CD4-positive, alpha-beta memory T cell (primary cell): ENCODE measurements around the gene NPAS2. TPM values are rescaled to one million over a fixed set of nuclear protein-coding genes. Genes with fewer than 3 reads are reported as not detected.

Experiments used
- CTCF ChIA-PET: fragments of 350-600 bp; sonication (Branson Sonifier 250); formaldehyde crosslinking; loops from one replicate; lab custom pipeline; 2021; ENCODE audit warnings: inconsistent platforms; ENCODE audit not compliant: partially characterized antibody; lab: Charles Lee
- POLR2A ChIA-PET: fragments of 350-600 bp; sonication (Branson Sonifier 250); formaldehyde crosslinking; loops from one replicate; lab custom pipeline; 2021; ENCODE audit not compliant: partially characterized antibody; lab: Charles Lee
- DNase-seq, 5 donors: peaks; one replicate each; pipeline versions ENCODE4 v3.0.0 to v3.0.0-alpha.2; 2020 to 2022; ENCODE audit warnings: mixed read lengths in 1 of 5
- H3K27ac ChIP-seq: one replicate; pipeline ENCODE4 v1.7.0; 2013; ENCODE audit warnings: low read depth, low read length
- H3K27me3 ChIP-seq: 2 replicates; pipeline ENCODE4 v1.7.0; 2013; ENCODE audit warnings: mild to moderate bottlenecking, low read length, moderate library complexity; ENCODE audit not compliant: insufficient read depth
- H3K36me3 ChIP-seq: 2 replicates; pipeline ENCODE4 v1.7.0; 2013; ENCODE audit warnings: mild to moderate bottlenecking, low read length, moderate library complexity; ENCODE audit not compliant: insufficient read depth
- H3K4me1 ChIP-seq: 2 replicates; pipeline ENCODE4 v1.7.0; 2013; ENCODE audit warnings: mild to moderate bottlenecking, low read length, moderate library complexity; ENCODE audit not compliant: insufficient read depth
- H3K4me3 ChIP-seq, 2 donors: one replicate each; pipeline ENCODE4 v1.7.0; 2013; ENCODE audit warnings: low read length in 2 of 2, mild to moderate bottlenecking in 1 of 2
- H3K9me3 ChIP-seq, 2 donors: one replicate each; pipeline ENCODE4 v1.7.0; 2013; ENCODE audit warnings: low read length in 2 of 2, control low read depth in 1 of 2; ENCODE audit not compliant: control insufficient read depth in 1 of 2
- H3K27ac Mint-ChIP-seq, 7 donors: one replicate each; pipeline ENCODE4 v1.8.0; 2020 to 2021; ENCODE audit warnings: mixed read lengths in 7 of 7, mild to moderate bottlenecking in 6 of 7, inconsistent platforms in 3 of 7, moderate library complexity in 3 of 7
- H3K27me3 Mint-ChIP-seq, 2 donors: one replicate each; pipeline ENCODE4 v1.8.0; 2020 to 2021; ENCODE audit warnings: mixed read lengths in 2 of 2
- H3K36me3 Mint-ChIP-seq, 2 donors: one replicate each; pipeline ENCODE4 v1.8.0; 2020 to 2021; ENCODE audit warnings: mixed read lengths in 2 of 2, inconsistent platforms in 1 of 2, mild to moderate bottlenecking in 1 of 2
- H3K4me1 Mint-ChIP-seq, 4 donors: one replicate each; pipeline ENCODE4 v1.8.0; 2020 to 2021; ENCODE audit warnings: mixed read lengths in 4 of 4, mild to moderate bottlenecking in 1 of 4
- H3K4me3 Mint-ChIP-seq, 8 donors: one replicate each; pipeline ENCODE4 v1.8.0; 2020 to 2021; ENCODE audit warnings: mixed read lengths in 8 of 8, mild to moderate bottlenecking in 7 of 8, moderate library complexity in 6 of 8, inconsistent platforms in 3 of 8
- H3K9me3 Mint-ChIP-seq, 8 donors: one replicate each; pipeline ENCODE4 v1.8.0; 2020 to 2021; ENCODE audit warnings: mixed read lengths in 8 of 8, mild to moderate bottlenecking in 5 of 8, inconsistent platforms in 3 of 8, moderate library complexity in 1 of 8
- intact Hi-C: fragments of 100-400 bp; cut with micrococcal nuclease; formaldehyde crosslinking; loops from one replicate; pipeline ENCODE4 v1.15.1; 2023
- polyA plus RNA-seq, 2 donors: library from polyadenylated mRNA; unstranded; fragments of 300-500 nt; fragmentation: Illumina TruSeq; gene quantifications; one replicate each; pipeline ENCODE4 v1.2.3, GENCODE V29; 2021
- total RNA-seq, 2 experiments: library from RNA; stranded (reverse); gene quantifications; one replicate each; pipeline ENCODE4 v1.2.3, GENCODE V29; 2021

Gene NPAS2
- total and polyA plus RNA-seq, 4 experiments from 2014 or later = 0.79 to 2.6 (median 2.1) TPM; not detected in 1

DNA sequence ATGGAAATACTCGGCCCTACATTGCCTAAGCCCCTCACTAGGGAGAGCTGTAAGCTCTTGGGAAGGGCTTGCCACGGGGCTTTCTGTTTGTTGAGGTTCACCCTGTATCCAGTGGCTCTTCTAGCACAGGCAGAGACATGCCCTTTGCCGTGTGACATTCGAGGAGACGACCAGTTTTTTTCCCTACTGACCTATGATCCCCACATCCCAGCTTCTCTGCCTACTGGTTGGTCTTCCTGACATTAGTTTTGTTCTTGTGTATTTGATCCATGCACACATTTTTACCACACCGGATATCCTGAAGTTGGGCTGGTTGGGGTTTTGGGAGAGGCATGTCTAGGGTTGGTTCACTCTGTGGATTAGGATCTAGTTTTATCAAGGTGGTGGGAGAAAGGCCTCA is 69.3 kb downstream of the NPAS2 start:
- no peaks in the 10 kb centered on the region for H3K36me3 Mint-ChIP-seq
- Histone ChIP-seq H3K27me3 (no peaks in the 10 kb centered on the region), H3K9me3 (no peaks in the 10 kb centered on the region), H3K4me3 (no peak overlapping the region), H3K36me3 (no peaks in the 10 kb centered on the region), H3K4me1 (no peaks in the 10 kb centered on the region), H3K27ac (no peak overlapping the region)
- peaks cover 0 to 2% of the 10 kb centered on the region in 2 donors for H3K27me3 Mint-ChIP-seq
- intact Hi-C loops = no loop called here
- H3K9me3 Mint-ChIP-seq = no peaks in the 10 kb centered on the region
- DNase-seq = no peak
- H3K4me3 Mint-ChIP-seq = no peak overlapping the region
- no peak overlapping the region for H3K27ac Mint-ChIP-seq
- no peaks in the 10 kb centered on the region for H3K4me1 Mint-ChIP-seq
- ChIA-PET POLR2A (no interaction called here), CTCF (interaction anchor here (1.4 kb wide), 1 partner anchor 11 kb away, joined by 4 read pairs; no protein-coding TSS in a partner anchor)

DNA sequence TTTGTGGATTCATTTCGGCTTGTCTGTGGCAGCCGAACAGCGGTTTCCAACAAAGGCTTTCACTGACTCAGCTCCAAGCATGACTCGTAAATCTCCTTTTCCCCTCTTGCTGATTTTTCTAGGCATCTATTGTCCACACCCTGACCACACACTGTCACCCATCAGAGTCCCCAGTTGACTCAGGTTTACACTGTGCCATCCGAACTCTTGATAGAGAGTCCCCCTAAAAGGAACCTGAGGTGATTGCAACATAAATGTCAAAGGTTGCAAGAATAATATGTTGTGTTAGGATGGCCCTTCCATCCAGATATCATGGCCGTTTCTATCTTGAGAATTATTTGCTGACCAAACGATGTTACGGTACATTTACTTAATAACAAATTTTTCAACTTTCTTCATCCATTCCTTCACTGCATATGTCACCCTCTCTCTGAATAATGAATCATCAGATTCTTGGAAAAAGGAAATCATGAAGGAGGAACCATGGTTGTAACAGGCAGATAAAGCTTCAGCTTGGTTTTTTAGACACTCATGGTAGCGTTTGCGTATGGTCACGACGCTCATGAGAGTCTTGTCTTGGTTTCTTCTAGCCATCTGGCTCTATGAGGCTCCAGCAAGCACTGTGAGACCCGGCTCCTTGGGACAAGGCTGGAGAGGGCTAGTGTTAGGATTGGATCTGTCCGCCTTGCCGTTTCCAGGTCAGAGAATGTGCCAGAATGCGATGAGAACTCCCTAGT is 72.1 kb downstream of the NPAS2 start:
- CTCF ChIA-PET = interaction anchor here (0.9 kb wide), 1 partner anchor 282 kb away, joined by 3 read pairs; no protein-coding TSS in a partner anchor
- Mint-ChIP-seq H3K36me3 (no peaks in the 10 kb centered on the region), H3K4me3 (no peak overlapping the region), H3K27me3 (no peaks in the 10 kb centered on the region), H3K27ac (no peak overlapping the region), H3K4me1 (no peaks in the 10 kb centered on the region), H3K9me3 (no peaks in the 10 kb centered on the region)
- intact Hi-C loops = no loop called here
- POLR2A ChIA-PET = no interaction called here
- no peaks in the 10 kb centered on the region for H3K9me3 ChIP-seq
- DNase-seq = no peak
- H3K4me3 ChIP-seq = no peak overlapping the region
- no peaks in the 10 kb centered on the region for H3K27me3 ChIP-seq
- no peaks in the 10 kb centered on the region for H3K4me1 ChIP-seq
- H3K27ac ChIP-seq = no peak overlapping the region
- no peaks in the 10 kb centered on the region for H3K36me3 ChIP-seq

DNA sequence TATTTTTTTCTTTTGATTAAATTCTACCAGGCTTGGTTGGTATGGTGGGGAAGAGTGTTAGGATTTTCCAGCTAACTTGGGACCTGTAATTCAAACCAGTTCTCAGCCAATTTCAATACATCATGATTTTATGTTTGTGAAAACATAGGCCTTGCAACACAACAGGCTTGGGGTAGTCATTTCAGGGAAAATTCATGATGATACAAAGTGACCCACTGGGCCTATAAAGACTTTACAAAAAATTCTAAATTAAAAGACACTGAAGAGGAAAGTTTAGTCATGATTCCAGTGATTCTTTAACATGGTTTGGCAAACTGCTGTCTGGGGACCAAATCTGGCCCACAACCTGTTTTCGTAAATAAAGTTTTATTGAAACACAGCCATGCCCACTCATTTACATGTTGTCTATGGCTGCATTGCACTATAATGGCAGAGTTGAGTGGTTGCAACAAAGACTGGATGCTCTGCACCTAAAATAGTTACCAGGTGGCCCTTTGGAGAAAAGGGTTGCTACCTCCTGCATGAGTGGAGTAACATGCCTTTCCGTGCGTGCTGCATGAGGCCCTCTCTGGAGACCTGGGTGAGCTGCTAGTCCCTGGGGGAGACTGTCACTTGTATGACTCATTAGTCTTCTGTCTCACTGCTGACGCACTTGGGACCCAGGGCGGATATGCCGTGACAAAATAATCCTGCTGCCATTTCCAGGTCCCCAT is 73.6 kb downstream of the NPAS2 start:
- no peak for DNase-seq
- intact Hi-C loops = no loop called here
- H3K9me3 Mint-ChIP-seq = peaks cover 0 to 2% (median 0%) of the 10 kb centered on the region in 8 donors
- H3K36me3 Mint-ChIP-seq = no peaks in the 10 kb centered on the region
- H3K4me3 ChIP-seq = no peak overlapping the region
- ChIA-PET POLR2A (no interaction called here), CTCF (no interaction called here)
- H3K9me3 ChIP-seq = no peaks in the 10 kb centered on the region
- H3K4me3 Mint-ChIP-seq = no peak overlapping the region
- no peaks in the 10 kb centered on the region for H3K4me1 ChIP-seq
- H3K27me3 Mint-ChIP-seq = peaks cover 0 to 2% of the 10 kb centered on the region in 2 donors
- H3K4me1 Mint-ChIP-seq = no peaks in the 10 kb centered on the region
- H3K36me3 ChIP-seq = no peaks in the 10 kb centered on the region
- H3K27me3 ChIP-seq = no peaks in the 10 kb centered on the region
- no peak overlapping the region for H3K27ac Mint-ChIP-seq
- H3K27ac ChIP-seq = no peak overlapping the region

DNA sequence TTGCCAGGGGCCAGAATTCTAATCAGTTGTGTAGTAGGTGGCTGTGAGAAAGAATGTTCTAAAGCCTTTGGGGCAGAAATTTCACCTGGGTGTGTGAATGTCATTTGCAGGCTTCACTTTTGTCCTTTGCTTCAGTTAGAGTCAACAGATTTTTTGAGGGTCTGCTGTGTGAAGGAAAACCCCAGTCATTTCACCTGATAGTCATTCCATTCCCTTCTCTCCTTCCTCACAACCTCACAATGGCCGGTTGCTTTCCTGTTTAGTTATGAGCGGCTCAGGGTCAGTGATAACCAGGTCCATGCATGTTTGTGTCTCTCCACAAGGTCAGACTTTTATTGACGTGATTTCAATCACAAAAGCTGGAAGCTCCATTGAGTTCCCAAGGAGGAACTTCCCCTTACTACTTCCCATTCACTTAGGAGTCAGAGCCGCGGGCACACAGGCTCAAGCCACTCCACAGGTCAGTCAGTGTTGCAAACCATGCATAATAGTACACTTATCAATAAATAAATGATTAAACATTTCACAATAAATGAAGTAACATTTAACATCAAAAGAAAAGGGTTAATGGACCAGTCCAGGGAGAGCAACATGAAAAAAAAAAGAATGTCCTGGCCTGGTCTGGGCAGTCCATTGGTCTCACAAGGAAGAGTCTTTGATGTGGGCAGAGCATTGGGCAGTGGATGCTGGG is 74.3 kb downstream of the NPAS2 start:
- DNase-seq = no peak
- ChIA-PET POLR2A (no interaction called here), CTCF (no interaction called here)
- Histone ChIP-seq H3K36me3 (no peaks in the 10 kb centered on the region), H3K27ac (no peak overlapping the region), H3K27me3 (no peaks in the 10 kb centered on the region), H3K4me1 (no peaks in the 10 kb centered on the region), H3K9me3 (no peaks in the 10 kb centered on the region), H3K4me3 (no peak overlapping the region)
- H3K4me3 Mint-ChIP-seq = no peak overlapping the region
- H3K36me3 Mint-ChIP-seq = no peaks in the 10 kb centered on the region
- peaks cover 1 to 2% of the 10 kb centered on the region in 2 donors for H3K27me3 Mint-ChIP-seq
- no peak overlapping the region for H3K27ac Mint-ChIP-seq
- H3K9me3 Mint-ChIP-seq = peaks cover 0 to 2% (median 0%) of the 10 kb centered on the region in 8 donors
- intact Hi-C loops = no loop called here
- H3K4me1 Mint-ChIP-seq = no peaks in the 10 kb centered on the region

DNA sequence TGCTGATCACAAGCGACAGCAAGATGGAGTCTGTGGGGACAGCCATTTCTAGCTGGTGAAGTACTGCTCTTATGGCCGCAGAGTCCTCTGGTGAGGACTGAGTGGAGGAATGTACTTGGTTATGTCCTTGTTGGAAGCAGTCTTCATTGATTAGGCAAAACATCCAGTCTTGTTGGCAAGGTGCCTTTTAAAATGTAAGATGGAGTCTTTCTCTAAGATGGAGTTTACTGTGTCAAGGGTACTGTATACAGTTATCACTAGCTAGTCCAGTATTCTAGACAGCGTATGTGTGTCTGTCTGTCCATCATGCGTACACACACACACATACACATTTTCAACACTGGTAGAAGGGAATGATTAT is 74.8 kb downstream of the NPAS2 start:
- Histone ChIP-seq H3K4me1 (no peaks in the 10 kb centered on the region), H3K27me3 (no peaks in the 10 kb centered on the region), H3K27ac (no peak overlapping the region), H3K36me3 (no peaks in the 10 kb centered on the region), H3K4me3 (no peak overlapping the region), H3K9me3 (no peaks in the 10 kb centered on the region)
- H3K9me3 Mint-ChIP-seq = peaks cover 0 to 4% (median under 1%) of the 10 kb centered on the region in 8 donors
- DNase-seq = no peak
- H3K4me3 Mint-ChIP-seq = no peak overlapping the region
- CTCF ChIA-PET = no interaction called here
- H3K27me3 Mint-ChIP-seq = peaks cover 1 to 2% of the 10 kb centered on the region in 2 donors
- H3K4me1 Mint-ChIP-seq = no peaks in the 10 kb centered on the region
- intact Hi-C loops = no loop called here
- H3K27ac Mint-ChIP-seq = no peak overlapping the region
- H3K36me3 Mint-ChIP-seq = no peaks in the 10 kb centered on the region
- POLR2A ChIA-PET = no interaction called here

DNA sequence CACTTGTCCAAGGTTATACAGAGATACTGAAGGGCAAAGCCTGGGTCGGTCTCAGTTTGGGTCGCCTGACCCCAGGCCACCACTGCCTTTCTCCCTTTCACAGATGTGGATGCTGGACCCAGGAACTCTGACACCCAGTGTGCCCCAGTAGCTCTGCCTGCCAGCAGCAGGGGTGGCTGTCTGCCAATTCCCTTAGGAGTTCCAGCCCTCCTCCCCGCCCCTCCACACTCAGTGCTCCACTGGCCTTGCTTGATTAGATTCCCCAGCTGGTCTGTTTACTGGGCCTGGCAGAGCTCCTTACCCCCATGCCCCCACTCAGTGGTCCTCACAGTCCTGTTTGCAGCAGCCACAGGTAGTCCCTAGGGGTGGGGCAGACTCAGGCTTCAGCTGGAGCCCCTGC is 75.5 kb downstream of the NPAS2 start:
- Histone ChIP-seq H3K36me3 (no peaks in the 10 kb centered on the region), H3K27ac (no peak overlapping the region), H3K4me3 (no peak overlapping the region), H3K27me3 (no peaks in the 10 kb centered on the region), H3K9me3 (no peaks in the 10 kb centered on the region), H3K4me1 (no peaks in the 10 kb centered on the region)
- intact Hi-C loops = no loop called here
- Mint-ChIP-seq H3K4me3 (no peak overlapping the region), H3K4me1 (no peaks in the 10 kb centered on the region), H3K27ac (no peak overlapping the region), H3K36me3 (no peaks in the 10 kb centered on the region), H3K9me3 (peaks cover 0 to 9% (median 2%) of the 10 kb centered on the region in 8 donors), H3K27me3 (peaks cover 1 to 2% of the 10 kb centered on the region in 2 donors)
- DNase-seq = no peak
- CTCF ChIA-PET = no interaction called here
- POLR2A ChIA-PET = no interaction called here
